HG03520 (cell line): ENCODE data around the gene C6orf136.
A peak's percentile ranks its signal among the peaks of the same experiment; 100 is the strongest.

Experiments used
- ATAC-seq: cut with Tn5 transposase; IDR thresholded peaks from one replicate; pipeline ENCODE4 v1.9.1; 2021; ENCODE audit warnings: mild to moderate bottlenecking, moderate library complexity; ENCODE audit not compliant: unreplicated experiment

C6orf136 gene

GRCh38 chr6:30685157-30686008 is 38.5 kb downstream of the C6orf136 start:
- no peak for ATAC-seq

- ATAC-seq = no peak
These were observed 39.3 kb downstream of the C6orf136 start, which contains the start of gene PPP1R18 for GRCh38 chr6:30686009-30686907. Gene PPP1R18 (minus strand): TSS chr6:30686645. CDS start chr6:30686018, 627 bp downstream.

- ATAC-seq = peak; percentile 41
These were observed 40.1 kb downstream of the C6orf136 start for GRCh38 chr6:30686908-30687658.

DNA sequence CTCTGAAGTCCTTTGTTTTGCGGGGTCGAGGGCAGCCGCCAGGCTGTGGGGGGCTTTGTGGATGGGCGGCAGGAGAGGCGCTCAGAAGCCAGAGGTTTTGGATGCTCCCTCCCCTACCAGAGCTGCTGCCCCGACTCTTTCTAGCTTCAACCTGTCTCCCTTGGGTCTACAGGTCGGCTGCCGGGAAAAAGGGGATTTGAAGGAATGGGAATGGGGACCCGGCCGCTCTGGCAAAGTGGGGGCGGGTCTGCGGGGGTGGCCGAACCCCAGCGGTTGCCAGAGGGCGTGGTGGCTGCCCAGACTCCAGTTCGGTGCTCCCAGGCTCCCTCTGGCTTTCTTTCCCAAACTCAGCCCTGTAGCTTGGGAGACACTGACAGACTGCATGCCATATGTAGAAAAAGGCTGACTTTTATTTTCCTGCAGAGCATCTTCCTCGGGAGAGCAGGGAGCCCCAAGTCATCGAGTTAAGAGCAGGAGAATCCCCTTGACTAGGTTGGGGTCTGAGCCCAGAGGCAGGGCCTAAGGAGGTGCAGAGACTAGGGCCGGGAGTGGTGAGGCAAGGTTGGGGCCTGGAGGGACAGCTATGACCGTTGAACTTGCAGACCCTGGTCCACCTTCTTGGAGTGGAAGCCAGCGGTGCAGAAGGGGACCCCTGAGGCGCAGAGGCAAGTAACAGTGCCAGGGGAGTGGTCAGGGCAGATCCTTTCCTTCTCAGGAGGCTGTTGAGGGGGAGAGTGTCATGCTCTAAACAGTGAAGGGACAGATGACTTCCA is 40.9 kb downstream of the C6orf136 start:
- no peak for ATAC-seq

DNA sequence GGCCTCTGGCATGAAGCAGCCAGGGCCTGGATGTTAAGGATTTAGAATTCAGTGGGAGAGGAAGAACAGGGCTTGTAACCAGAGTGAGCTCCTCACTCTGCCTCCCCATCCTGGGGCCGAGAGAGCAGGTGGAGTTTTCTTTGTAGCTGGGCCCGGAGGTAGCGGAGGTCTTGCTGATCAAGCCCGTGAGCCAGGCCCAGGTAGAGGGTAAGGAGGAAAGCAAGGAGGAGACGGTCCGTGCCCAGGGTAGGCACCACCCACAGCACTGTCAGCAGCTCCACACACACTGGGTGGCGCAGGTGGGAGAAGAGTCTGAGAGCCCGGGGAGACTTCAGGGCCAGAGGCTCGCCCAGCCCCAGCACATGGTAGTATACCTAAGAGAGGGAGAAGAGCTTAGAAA is 41.6 kb downstream of the C6orf136 start:
- no peak for ATAC-seq

GRCh38 chr6:30689022-30689865 is 42.3 kb downstream of the C6orf136 start:
- ATAC-seq = no peak

GRCh38 chr6:30689985-30690384 is 43.1 kb downstream of the C6orf136 start:
- no peak for ATAC-seq

GRCh38 chr6:30690403-30691207 is 43.7 kb downstream of the C6orf136 start, which contains the start of gene NRM:
Gene NRM (minus strand): TSS chr6:30690984. CDS start chr6:30690974, 10 bp downstream.
- no peak for ATAC-seq

GRCh38 chr6:30691208-30691847 is 44.4 kb downstream of the C6orf136 start:
- ATAC-seq = no peak

GRCh38 chr6:30696432-30696831 is 49.5 kb downstream of the C6orf136 start:
- no peak for ATAC-seq

DNA sequence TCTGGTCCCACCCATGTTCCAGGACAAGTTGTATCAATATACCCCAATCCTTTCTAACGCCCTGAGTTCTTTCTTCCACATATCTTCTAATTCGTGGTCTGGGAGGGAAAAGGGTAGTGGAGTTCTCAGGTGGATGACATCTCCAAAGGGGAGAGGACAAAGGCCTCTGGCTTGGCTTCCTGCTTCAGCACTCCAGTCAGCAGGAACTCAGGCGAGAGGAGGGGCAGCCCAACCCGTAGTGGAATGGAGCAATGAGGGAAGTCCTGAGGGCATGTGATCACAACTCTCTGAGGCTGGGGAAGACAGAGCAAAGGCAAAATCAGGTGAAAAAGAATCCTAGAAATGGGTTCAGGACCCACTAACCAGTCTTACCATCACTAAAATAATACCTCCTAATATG is 53.4 kb downstream of the C6orf136 start:
- no peak for ATAC-seq
